GM21390 (cell line): ENCODE results near the gene RASAL2.
A peak's percentile ranks its signal among the peaks of the same experiment; 100 is the strongest.

Source experiments
- ATAC-seq: cut with Tn5 transposase; IDR thresholded peaks from one replicate; pipeline ENCODE4 v1.9.1; 2021; ENCODE audit not compliant: unreplicated experiment

Gene RASAL2

GRCh38 chr1:178093951-178094738, at the start of gene RASAL2:
TSS of gene RASAL2 (plus strand) at chr1:178094104. CDS start at chr1:178094493, 389 bp downstream.
- ATAC-seq = peak; percentile 46

- ATAC-seq = no peak
Observed at GRCh38 chr1:178046591-178047270, 47.2 kb upstream of the RASAL2 start.

- no peak for ATAC-seq
Observed at GRCh38 chr1:178047403-178048093, 46.4 kb upstream of the RASAL2 start.

- ATAC-seq = no peak
Observed at GRCh38 chr1:178048426-178048825, 45.5 kb upstream of the RASAL2 start.

GRCh38 chr1:178048883-178049282, 45.0 kb upstream of the RASAL2 start:
- no peak for ATAC-seq

- no peak for ATAC-seq
Observed at GRCh38 chr1:178050084-178050483, 43.8 kb upstream of the RASAL2 start.

- ATAC-seq = no peak
Observed at GRCh38 chr1:178051071-178051470, 42.8 kb upstream of the RASAL2 start.

GRCh38 chr1:178052650-178053461, 41.0 kb upstream of the RASAL2 start:
- no peak for ATAC-seq

GRCh38 chr1:178055093-178055492, 38.8 kb upstream of the RASAL2 start:
- no peak for ATAC-seq

- ATAC-seq = peak; percentile 92
Observed at GRCh38 chr1:178055779-178056471, 38.0 kb upstream of the RASAL2 start.

- no peak for ATAC-seq
Observed at GRCh38 chr1:178057141-178057765, 36.7 kb upstream of the RASAL2 start.

GRCh38 chr1:178057912-178058534, 35.9 kb upstream of the RASAL2 start:
- no peak for ATAC-seq

GRCh38 chr1:178060789-178061556, 32.9 kb upstream of the RASAL2 start:
- ATAC-seq = no peak

GRCh38 chr1:178061620-178062019, 32.3 kb upstream of the RASAL2 start:
- no peak for ATAC-seq

GRCh38 chr1:178064191-178064821, 29.6 kb upstream of the RASAL2 start:
- no peak for ATAC-seq

GRCh38 chr1:178065250-178065649, 28.7 kb upstream of the RASAL2 start:
- no peak for ATAC-seq

- ATAC-seq = no peak
Observed at GRCh38 chr1:178066296-178066907, 27.5 kb upstream of the RASAL2 start.
